ENCODE data around the gene ZNF710. TPM values are rescaled to one million over a fixed set of nuclear protein-coding genes. Genes with fewer than 3 reads are reported as not detected.

ZNF710 gene
- total and polyA plus RNA-seq, 2 of the 13 experiments (the other 11 are each of a cell fraction or from before 2014, with no cell fraction given) = 4.7 to 20.6 TPM

DNA sequence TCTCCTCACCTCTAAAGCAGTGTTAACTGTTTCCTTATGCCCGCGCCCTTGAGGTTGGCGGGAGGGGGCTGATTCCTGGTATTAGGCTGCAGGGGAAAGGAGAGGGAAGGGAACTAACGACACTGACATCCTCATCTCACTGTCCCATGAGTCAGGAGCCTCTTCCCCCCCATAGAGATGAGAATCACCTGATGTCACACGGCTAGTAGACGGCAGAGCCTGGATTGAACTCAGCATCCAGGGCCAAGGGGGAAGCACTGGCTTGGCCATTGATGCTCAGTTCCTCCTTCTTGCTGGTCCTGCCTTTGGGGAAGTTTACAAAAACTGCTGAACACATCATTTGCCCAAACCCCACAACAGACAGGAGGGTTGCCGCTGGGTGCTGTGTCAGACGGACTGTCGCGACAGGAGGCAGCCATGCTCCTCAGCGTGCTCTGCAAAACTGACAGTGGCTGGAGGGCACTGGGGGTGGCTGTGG is 62.7 kb downstream of the ZNF710 start (continued):
- TF ChIP-seq, protein P1, sequence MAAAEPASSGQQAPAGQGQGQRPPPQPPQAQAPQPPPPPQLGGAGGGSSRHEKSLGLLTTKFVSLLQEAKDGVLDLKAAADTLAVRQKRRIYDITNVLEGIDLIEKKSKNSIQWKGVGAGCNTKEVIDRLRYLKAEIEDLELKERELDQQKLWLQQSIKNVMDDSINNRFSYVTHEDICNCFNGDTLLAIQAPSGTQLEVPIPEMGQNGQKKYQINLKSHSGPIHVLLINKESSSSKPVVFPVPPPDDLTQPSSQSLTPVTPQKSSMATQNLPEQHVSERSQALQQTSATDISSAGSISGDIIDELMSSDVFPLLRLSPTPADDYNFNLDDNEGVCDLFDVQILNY (CRISPR knock-in tag; conservative IDR thresholded peaks at IDR 0.05) = no peak
- no peak for TF ChIP-seq LBX2 (CRISPR knock-in tag; IDR thresholded peaks at IDR 0.05; ENCODE audit: borderline replicate concordance)

DNA sequence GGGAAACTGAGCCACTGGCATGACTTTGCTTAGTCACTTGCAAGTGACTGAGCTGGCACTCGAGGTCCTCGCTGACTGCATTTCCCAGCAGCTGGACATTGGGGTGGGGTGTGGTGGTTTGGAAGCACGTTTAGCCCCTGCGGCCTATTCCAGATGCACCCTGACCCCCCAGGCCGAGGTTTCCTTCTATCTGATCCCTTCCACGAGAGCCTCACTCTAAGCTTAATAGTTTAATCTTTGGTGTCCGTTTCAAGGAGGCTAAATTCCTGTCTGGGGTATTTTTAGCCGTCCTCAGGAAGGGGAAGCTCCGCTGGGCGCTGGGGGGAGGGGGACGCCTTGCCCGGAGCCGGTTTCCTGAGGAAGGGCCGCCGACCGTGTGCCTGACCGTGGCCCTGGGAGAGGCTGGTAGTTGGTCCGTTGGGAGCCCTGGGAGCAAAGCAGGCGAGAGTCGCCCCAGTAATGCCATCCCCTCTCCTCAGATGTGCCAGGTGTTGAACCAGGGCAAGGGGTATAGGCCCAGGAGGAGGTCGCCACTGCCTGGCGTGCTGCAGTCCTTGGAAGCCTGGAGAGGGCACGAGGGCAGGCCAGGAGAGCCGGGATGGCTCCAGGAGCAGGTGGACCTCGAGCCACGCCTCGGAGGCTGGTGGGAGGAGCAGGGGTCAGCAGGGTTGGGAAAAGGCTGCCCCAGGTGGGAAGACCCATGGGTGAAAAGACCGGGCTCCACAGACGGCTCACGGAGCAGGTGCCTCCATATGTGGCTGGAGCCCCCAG is 64.0 kb downstream of the ZNF710 start:
- no peak for FAIRE-seq
- H3K9me3 ChIP-seq (ENCODE audit: low read length) = no peaks in the 10 kb centered on the region
- H3K4me2 ChIP-seq (ENCODE audit: low read depth, low read length) = no peak overlapping the region
- intact Hi-C loops (cut with micrococcal nuclease; ENCODE audit: unreplicated experiment) = no loop called here
- 96% methylated on average over 16 of the region's 30 CpGs for WGBS (ENCODE audit: low lambda C conversion rate)
- H3K9ac ChIP-seq (ENCODE audit: insufficient read depth, low read depth, low read length) = no peak overlapping the region
- no peak overlapping the region for H3K4me3 ChIP-seq (replicated peaks in 1 of 3; ENCODE audit: insufficient read depth in 1 of 3, low read depth in 2 of 3, low read length in 3 of 3)
- BruUV-seq (replicated peaks) = no TSS peak
- ChIA-PET POLR2A (no interaction called here), CTCF (ENCODE audit: low intra/inter-chr PET ratio, low total read pairs) (no interaction called here)
- H3K27me3 ChIP-seq (ENCODE audit: control insufficient read depth in 1 of 2, insufficient read depth in 2 of 2, low read length in 2 of 2) = no peaks in the 10 kb centered on the region
- no peak for ATAC-seq
- H4K20me1 ChIP-seq (ENCODE audit: insufficient read depth, low read length) = no peaks in the 10 kb centered on the region
- H2AFZ ChIP-seq (ENCODE audit: low read length) = no peak overlapping the region
- H3K27ac ChIP-seq (ENCODE audit: extremely low read length, insufficient read depth, low read length) = no peak overlapping the region
- TF ChIP-seq MLXIP (CRISPR knock-in tag; IDR thresholded peaks at IDR 0.05; ENCODE audit: borderline replicate concordance) = no peak
- TF ChIP-seq AGO2 (optimal IDR thresholded peaks at IDR 0.05; ENCODE audit: low read depth, low read length) = peak; percentile 74
- H3K4me1 ChIP-seq (ENCODE audit: insufficient read depth, low read length) = peaks cover 4% of the 10 kb centered on the region; the same call in 1 of the 2 replicates
- H3K36me3 ChIP-seq (replicated peaks in 1 of 2; ENCODE audit: control insufficient read depth in 1 of 2, insufficient read depth in 2 of 2, low read length in 2 of 2) = peaks cover 6 to 11% of the 10 kb centered on the region in 2 experiments; a peak in 4 of 5 replicates
- H3K79me2 ChIP-seq (ENCODE audit: insufficient read depth, low read length) = no peaks in the 10 kb centered on the region
- no peak for DNase-seq (ENCODE audit: low spot score)
- in situ Hi-C loops (cut with HindIII; ENCODE audit: extremely low pct_ligation_motif_present, low pct_unique_long_range_greater_than_20kb) = no loop called here

Measured in HepG2 (cell line).